ENCODE results near the gene PHC2. TPM values are rescaled to one million over a fixed set of nuclear protein-coding genes. Genes with fewer than 3 reads are reported as not detected.

PHC2 gene
- total and polyA plus RNA-seq, 9 of the 15 experiments (the other 6 are each of a cell fraction or from before 2014, with no cell fraction given): 3.1 to 67.6 (median 34.6) TPM

- Histone ChIP-seq H3K36me3 (ENCODE audit: control insufficient read depth, insufficient read depth, low read length) (no peaks in the 10 kb centered on the region), H3K4me2 (ENCODE audit: insufficient read depth, low read length) (no peak overlapping the region), H2AFZ (ENCODE audit: low read depth, low read length) (no peak overlapping the region), H3K27ac (ENCODE audit: extremely low read depth, low read depth, low read length) (no peak overlapping the region), H3K79me2 (ENCODE audit: control insufficient read depth, insufficient read depth, low read length) (no peaks in the 10 kb centered on the region), H4K20me1 (replicated peaks; ENCODE audit: control insufficient read depth, insufficient read depth, low read length) (0 out of 2 replicates have a peak, but pooled peaks cover 3% of the 10 kb centered on the region), H3K4me3 (no peak overlapping the region), H3K4me1 (replicated peaks in 1 of 2; ENCODE audit: control insufficient read depth in 2 of 2, insufficient read depth in 2 of 2, low read length in 2 of 2) (peaks cover 4 to 10% of the 10 kb centered on the region in 2 experiments), H3K9me3 (replicated peaks; ENCODE audit: control insufficient read depth, insufficient read depth, low read depth, low read length) (no peaks in the 10 kb centered on the region), H3K9me1 (ENCODE audit: control insufficient read depth, insufficient read depth, low read length) (no peaks in the 10 kb centered on the region), H3K27me3 (ENCODE audit: control insufficient read depth in 2 of 2, insufficient read depth in 2 of 2, low read length in 2 of 2) (peaks cover 9 to 14% of the 10 kb centered on the region in 2 experiments), H3K9ac (ENCODE audit: insufficient read depth in 1 of 2, low read depth in 2 of 2, low read length in 2 of 2) (no peak overlapping the region)
- no peak for ATAC-seq
- no peak for DNase-seq (ENCODE audit: extremely low read depth in 1 of 4, low spot score in 3 of 4)
- FAIRE-seq: no peak
- BruUV-seq (replicated peaks): no TSS peak
- WGBS (ENCODE audit: insufficient coverage, low coverage, missing lambda C conversion rate): 0% methylated on average over 1 of the region's 1 CpG
- intact Hi-C loops (cut with micrococcal nuclease): no loop called here
- in situ Hi-C loops (cut with MboI): no loop called here
- CTCF ChIA-PET (ENCODE audit: low intra/inter-chr PET ratio): no interaction called here
- no peak for TF ChIP-seq CHD4 (IDR thresholded peaks at IDR 0.05; ENCODE audit: insufficient read depth, insufficient replicate concordance, low read depth, low read length, poor library complexity, severe bottlenecking)
- no peak for TF ChIP-seq ZNF592 (IDR thresholded peaks at IDR 0.05)
- no peak for TF ChIP-seq RFX1 (IDR thresholded peaks at IDR 0.05)
- POLR2A ChIA-PET: no interaction called here
Measured at GRCh38 chr1:33377013-33377412, 53.9 kb downstream of the PHC2 start.

Measured in K562 (cell line).